HG03575 (cell line): ENCODE data around the gene MTURN.

ENCODE experiments used
- ATAC-seq: cut with Tn5 transposase; IDR thresholded peaks from one replicate; pipeline ENCODE4 v1.9.1; 2021; ENCODE audit not compliant: unreplicated experiment, insufficient number of reproducible peaks, low FRiP score; ENCODE audit errors: extremely low read depth

Gene MTURN

GRCh38 chr7:30191809-30192208 is 57.0 kb downstream of the MTURN start:
- no peak for ATAC-seq

- ATAC-seq, result no peak
Measured at GRCh38 chr7:30193336-30193943, 58.7 kb downstream of the MTURN start.

GRCh38 chr7:30196408-30196807 is 61.6 kb downstream of the MTURN start:
- ATAC-seq, result no peak

DNA sequence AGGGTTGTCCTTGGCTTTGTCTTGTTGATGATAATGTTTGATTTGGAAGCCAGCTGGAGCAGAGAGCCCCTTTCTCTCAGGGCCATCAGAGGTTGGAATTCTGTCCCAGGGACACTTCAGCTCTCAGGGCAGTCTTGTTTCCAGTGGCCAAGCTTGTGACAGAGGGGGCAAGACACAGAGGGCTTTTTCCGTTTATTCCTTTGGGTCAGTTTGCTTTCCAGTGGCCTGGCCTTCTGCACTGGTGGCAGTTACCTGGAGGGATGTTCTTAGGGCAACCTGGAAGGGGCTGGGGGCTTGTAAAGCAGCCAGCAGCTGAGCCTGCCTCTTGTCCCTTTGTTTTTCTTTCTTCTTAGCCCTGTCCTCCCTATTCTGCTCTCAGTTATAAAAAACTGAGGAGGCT is 62.7 kb downstream of the MTURN start:
- no peak for ATAC-seq

- ATAC-seq, result no peak
Measured at GRCh38 chr7:30199271-30199670, 64.5 kb downstream of the MTURN start.

- ATAC-seq, result no peak
Measured at GRCh38 chr7:30200591-30200990, 65.8 kb downstream of the MTURN start.

- peak; percentile 89 for ATAC-seq
Measured at GRCh38 chr7:30201161-30201666, 66.4 kb downstream of the MTURN start.

DNA sequence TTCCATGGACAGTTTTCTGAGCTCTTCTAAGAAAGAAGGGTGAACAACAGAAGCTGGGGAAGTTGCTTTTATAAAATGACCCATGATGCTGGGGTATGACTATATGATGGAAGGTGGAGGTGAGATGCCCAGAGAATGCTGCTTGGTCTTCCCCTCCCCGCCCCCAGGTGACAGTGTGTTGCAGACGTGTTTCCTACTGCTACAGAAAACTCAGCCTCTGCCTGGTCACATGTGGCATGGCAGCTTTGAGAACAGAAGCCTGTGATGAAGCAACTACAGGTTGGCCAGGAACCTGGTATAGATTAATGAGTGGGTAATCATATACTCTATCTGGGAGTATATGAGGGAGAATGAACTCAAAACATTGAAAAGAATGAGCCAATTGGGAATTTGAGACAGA is 67.1 kb downstream of the MTURN start:
- no peak for ATAC-seq

DNA sequence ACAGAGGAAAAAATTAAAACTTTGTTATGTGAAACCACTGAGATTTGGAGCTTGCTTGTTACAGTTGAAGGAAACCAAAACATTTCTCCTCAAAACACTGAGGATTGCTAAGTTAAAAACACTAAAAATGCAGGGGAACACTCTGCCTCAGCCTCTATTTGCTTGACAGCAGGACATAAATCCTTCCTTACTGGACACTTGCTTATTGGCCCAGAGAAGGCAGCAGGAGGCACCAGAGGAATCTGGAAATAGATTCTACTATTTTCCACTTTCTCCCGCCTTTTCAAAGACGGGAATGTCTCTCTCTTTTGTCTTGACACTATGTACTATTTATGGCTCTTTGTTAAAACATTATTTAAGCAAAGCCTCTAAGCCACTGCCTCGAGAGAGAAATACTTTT is 67.9 kb downstream of the MTURN start:
- no peak for ATAC-seq

DNA sequence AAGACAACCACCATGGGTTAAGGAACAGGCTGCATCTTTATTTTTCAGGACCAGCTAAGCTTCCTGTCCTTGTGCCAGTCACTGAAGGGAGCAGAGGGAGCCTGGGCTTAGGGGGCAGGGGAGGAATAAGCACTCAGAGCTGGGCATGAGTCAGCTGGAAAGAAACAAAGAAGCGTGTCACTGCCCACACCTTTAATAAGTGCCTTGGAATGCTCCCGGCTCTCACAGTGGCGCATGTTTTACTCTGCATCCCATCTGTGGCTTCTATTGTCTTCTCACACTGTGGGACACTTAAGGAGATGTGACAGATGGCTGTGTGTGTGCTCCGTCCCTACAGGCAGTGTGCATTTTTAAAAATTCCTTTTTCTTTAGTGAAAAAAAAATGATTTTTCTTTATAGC is 71.7 kb downstream of the MTURN start:
- no peak for ATAC-seq

GRCh38 chr7:30206942-30207341 is 72.2 kb downstream of the MTURN start:
- no peak for ATAC-seq

GRCh38 chr7:30207376-30207775 is 72.6 kb downstream of the MTURN start:
- no peak for ATAC-seq

DNA sequence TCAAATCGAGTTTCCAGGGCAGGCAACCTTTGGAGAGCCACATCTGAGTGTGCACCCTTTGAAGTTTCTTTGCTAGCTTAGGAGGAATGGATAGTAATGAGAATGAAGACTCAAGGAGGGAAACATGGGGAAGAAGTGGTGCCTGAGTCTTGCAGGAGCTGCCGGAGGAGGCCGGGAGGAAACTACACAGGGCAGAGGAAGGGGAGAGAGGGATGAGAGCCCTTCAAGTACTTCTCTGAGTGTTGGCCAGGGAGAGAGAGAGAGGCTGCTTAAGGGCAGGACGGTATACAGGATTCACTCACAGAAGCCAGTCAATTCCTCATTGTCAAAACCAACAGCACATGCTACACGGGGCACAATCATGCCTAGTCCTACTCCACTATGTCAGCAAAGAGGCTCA is 75.2 kb downstream of the MTURN start:
- no peak for ATAC-seq
